Left lung (tissue), 10 donors: ENCODE results near the gene HIVEP3. TPM values are rescaled to one million over a fixed set of nuclear protein-coding genes. Genes with fewer than 3 reads are reported as not detected.

Experiments
- ATAC-seq: fragments of 200-7000 bp; cut with Tn5 transposase; one replicate; pipeline ENCODE4 v1.9.1; 2020; ENCODE audit warnings: moderate library complexity
- DNase-seq, 4 donors: peaks; one replicate each; pipeline ENCODE4 v3.0.0-alpha.2; 2013 to 2020
- H3K27ac ChIP-seq, 2 donors: fragments of 200-600 bp; sonication (generic) in 1 of 2; one replicate each; pipeline versions ENCODE4 v1.5.0 to v1.8.0; 2020 to 2021
- H3K27me3 ChIP-seq, 2 donors: fragments of 200-600 bp; sonication (generic) in 1 of 2; one replicate each; pipeline versions ENCODE4 v1.5.0 to v1.8.0; 2020 to 2021
- H3K36me3 ChIP-seq, 2 donors: fragments of 200-600 bp; sonication (generic) in 1 of 2; one replicate each; pipeline versions ENCODE4 v1.5.0 to v1.8.0; 2020 to 2021
- H3K4me1 ChIP-seq, 2 donors: fragments of 200-600 bp; one replicate each; pipeline ENCODE4 v1.8.0; 2021
- H3K4me3 ChIP-seq, 2 donors: fragments of 200-600 bp; sonication (generic) in 1 of 2; one replicate each; pipeline versions ENCODE4 v1.5.0 to v1.8.0; 2020 to 2021; ENCODE audit warnings: mild to moderate bottlenecking in 1 of 2
- H3K9me3 ChIP-seq, 2 donors: fragments of 200-600 bp; sonication (generic) in 1 of 2; one replicate each; pipeline versions ENCODE4 v1.5.0 to v1.8.0; 2020 to 2021
- CTCF ChIP-seq, 2 donors: fragments of 200-600 bp; sonication (generic) in 1 of 2; IDR thresholded peaks; one replicate each; pipeline versions ENCODE4 v1.5.0 to v1.8.0; 2021; ENCODE audit warnings: antibody characterized with exemption in 2 of 2
- intact Hi-C, 2 donors: fragments of 100-400 bp; cut with DNase I; formaldehyde crosslinking; loops; one replicate each; pipeline versions ENCODE4 v1.11.2 to v1.14.2; 2022
- polyA plus RNA-seq, 6 donors: library from polyadenylated mRNA; unstranded; fragments of 120-200 nt; gene quantifications; one replicate each; pipeline ENCODE4 v1.2.1, GENCODE V29; 2013; ENCODE audit not compliant: insufficient read length in 6 of 6
- total RNA-seq, 2 donors: library from RNA; stranded (reverse); fragmentation: NEBNext Ultra II Directional; extraction: Animal tissue kit (Norgen Biotek cat#: 25700); gene quantifications; one replicate each; pipeline ENCODE4 v1.2.1, GENCODE V29; 2021
- donor health status: DM: no; HTN: yes; CAD: no.
- donor health status: DM: no; HTN: no; CAD: no.

The HIVEP3 gene
- total and polyA plus RNA-seq, 8 donors = 6.0 to 15.6 (median 7.4) TPM

GRCh38 chr1:41662765-41663437 lies 255.8 kb downstream of the HIVEP3 start:
- Histone ChIP-seq H3K9me3 (no peaks in the 10 kb centered on the region), H3K27me3 (peaks cover 0 to 18% of the 10 kb centered on the region in 2 donors), H3K36me3 (no peaks in the 10 kb centered on the region), H3K27ac (peak overlapping the region; percentile 90 to 92), H3K4me1 (peaks cover 17 to 49% of the 10 kb centered on the region in 2 donors), H3K4me3 (peak overlapping the region; percentile 49 to 58)
- TF ChIP-seq CTCF (IDR thresholded peaks at IDR 0.05) = no peak
- intact Hi-C loops = no loop called here
- ATAC-seq = peak; percentile 62
- DNase-seq = peak in 2 of 4 donors; percentile 41 to 87

GRCh38 chr1:41662061-41662764 lies 256.5 kb downstream of the HIVEP3 start:
- no peaks in the 10 kb centered on the region for H3K36me3 ChIP-seq
- no peaks in the 10 kb centered on the region for H3K9me3 ChIP-seq
- peaks cover 0 to 18% of the 10 kb centered on the region in 2 donors for H3K27me3 ChIP-seq
- peak; percentile 71 for ATAC-seq
- H3K4me3 ChIP-seq = peak overlapping the region; percentile 58 to 59
- peak overlapping the region; percentile 90 to 92 for H3K27ac ChIP-seq
- H3K4me1 ChIP-seq = peaks cover 17 to 56% of the 10 kb centered on the region in 2 donors
- TF ChIP-seq CTCF (IDR thresholded peaks at IDR 0.05) = no peak
- intact Hi-C loops = no loop called here
- DNase-seq = peak; percentile 69 to 89 (median 82)

GRCh38 chr1:41661428-41662060 lies 257.2 kb downstream of the HIVEP3 start:
- Histone ChIP-seq H3K36me3 (no peaks in the 10 kb centered on the region), H3K9me3 (no peaks in the 10 kb centered on the region), H3K4me1 (peaks cover 17 to 63% of the 10 kb centered on the region in 2 donors), H3K27me3 (peaks cover 0 to 18% of the 10 kb centered on the region in 2 donors), H3K27ac (peak overlapping the region in 1 of 2 donors; percentile 69), H3K4me3 (peak overlapping the region; percentile 58 to 59)
- DNase-seq = peak in 1 of 4 donors; percentile 85
- TF ChIP-seq CTCF (IDR thresholded peaks at IDR 0.05) = no peak
- intact Hi-C loops = no loop called here
- peak; percentile 5 for ATAC-seq

GRCh38 chr1:41660570-41661427 lies 257.9 kb downstream of the HIVEP3 start:
- no peaks in the 10 kb centered on the region for H3K36me3 ChIP-seq
- no peak for ATAC-seq
- H3K9me3 ChIP-seq = no peaks in the 10 kb centered on the region
- H3K27ac ChIP-seq = no peak overlapping the region
- H3K27me3 ChIP-seq = peaks cover 0 to 18% of the 10 kb centered on the region in 2 donors
- H3K4me1 ChIP-seq = peaks cover 17 to 70% of the 10 kb centered on the region in 2 donors
- no peak for TF ChIP-seq CTCF (IDR thresholded peaks at IDR 0.05)
- intact Hi-C loops = no loop called here
- peak overlapping the region; percentile 58 to 59 for H3K4me3 ChIP-seq
- no peak for DNase-seq
